Progenitor cell of endocrine pancreas (in vitro differentiated cells): ENCODE measurements around the gene USHBP1. TPM values are rescaled to one million over a fixed set of nuclear protein-coding genes. Genes with fewer than 3 reads are reported as not detected.

ENCODE experiments used
- DNase-seq: peaks from one replicate; pipeline ENCODE4 v3.0.0; 2021; ENCODE audit warnings: low spot score; ENCODE audit not compliant: unreplicated experiment
- H3K27ac Mint-ChIP-seq: 2 replicates; pipeline ENCODE4 v1.8.0; 2021; ENCODE audit warnings: mild to moderate bottlenecking, moderate library complexity, mixed read lengths
- H3K27me3 Mint-ChIP-seq: 2 replicates; pipeline ENCODE4 v1.8.0; 2021; ENCODE audit warnings: mixed read lengths
- H3K36me3 Mint-ChIP-seq: 2 replicates; pipeline ENCODE4 v1.8.0; 2022; ENCODE audit warnings: mixed read lengths; ENCODE audit not compliant: insufficient read depth
- H3K4me1 Mint-ChIP-seq: 2 replicates; pipeline ENCODE4 v1.8.0; 2021; ENCODE audit warnings: low read depth, mixed read lengths
- H3K4me3 Mint-ChIP-seq: 2 replicates; pipeline ENCODE4 v1.8.0; 2021; ENCODE audit warnings: low read depth, mild to moderate bottlenecking, moderate library complexity, mixed read lengths
- H3K9me3 Mint-ChIP-seq: 2 replicates; pipeline ENCODE4 v1.8.0; 2021; ENCODE audit warnings: low read depth, mixed read lengths
- total RNA-seq: library from RNA; stranded (reverse); gene quantifications from 2 replicates; pipeline ENCODE4 v1.2.1, GENCODE V29; 2021
- TF ChIP-seq, protein P1 (sequence below): fragments of 200-600 bp; sonication (generic); IDR thresholded peaks from one replicate; pipeline ENCODE4 v1.5.0; 2021; ENCODE audit warnings: antibody characterized with exemption, mild to moderate bottlenecking; ENCODE audit not compliant: unreplicated experiment

USHBP1 gene
- total RNA-seq, 1 donor from 2014 or later: 0.38 TPM

DNA sequence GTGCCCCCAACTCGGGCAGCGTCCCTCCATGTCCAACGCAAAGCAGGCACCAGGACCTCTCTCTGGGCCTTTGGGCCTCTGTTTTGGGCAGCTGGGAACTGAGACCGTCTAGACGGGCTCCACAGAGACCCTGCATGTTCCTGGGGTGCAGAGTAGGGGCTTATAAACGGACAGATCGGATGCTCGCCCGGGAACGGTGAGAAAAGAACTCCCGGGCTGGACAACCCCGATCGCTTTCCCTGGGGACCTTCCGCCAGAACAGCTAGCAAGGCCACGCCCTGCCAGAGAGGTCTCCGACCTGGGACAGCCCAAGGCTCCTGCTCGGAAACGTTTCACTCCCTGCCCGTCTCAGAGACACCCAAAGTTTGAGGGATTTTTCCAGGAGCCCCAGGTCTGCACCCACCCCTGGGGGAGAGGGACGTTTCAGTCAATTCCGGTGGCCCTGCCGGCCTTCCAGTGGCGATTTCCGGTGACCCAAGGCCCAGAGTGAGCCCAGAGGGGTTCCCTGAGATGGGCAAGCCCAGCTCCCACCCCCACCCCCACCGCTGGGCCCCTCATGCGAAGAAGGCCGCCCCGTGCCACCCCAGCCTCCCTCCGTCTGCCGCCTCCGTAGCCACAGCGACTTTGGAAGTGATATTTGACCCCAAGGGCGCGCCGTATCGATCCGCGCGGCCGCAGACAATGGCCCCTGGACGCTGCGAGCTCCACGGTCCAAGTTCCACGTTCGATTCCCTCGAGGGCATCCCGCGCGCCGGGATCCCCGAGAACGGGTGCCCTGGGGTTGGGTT, 20.5 kb downstream of the USHBP1 start:
- Mint-ChIP-seq H3K27me3 (no peaks in the 10 kb centered on the region), H3K27ac (peak overlapping the region; percentile 99), H3K36me3 (peaks cover 3% of the 10 kb centered on the region), H3K4me3 (peak overlapping the region; percentile 99), H3K9me3 (no peaks in the 10 kb centered on the region), H3K4me1 (peaks cover 56% of the 10 kb centered on the region)
- TF ChIP-seq, protein P1, sequence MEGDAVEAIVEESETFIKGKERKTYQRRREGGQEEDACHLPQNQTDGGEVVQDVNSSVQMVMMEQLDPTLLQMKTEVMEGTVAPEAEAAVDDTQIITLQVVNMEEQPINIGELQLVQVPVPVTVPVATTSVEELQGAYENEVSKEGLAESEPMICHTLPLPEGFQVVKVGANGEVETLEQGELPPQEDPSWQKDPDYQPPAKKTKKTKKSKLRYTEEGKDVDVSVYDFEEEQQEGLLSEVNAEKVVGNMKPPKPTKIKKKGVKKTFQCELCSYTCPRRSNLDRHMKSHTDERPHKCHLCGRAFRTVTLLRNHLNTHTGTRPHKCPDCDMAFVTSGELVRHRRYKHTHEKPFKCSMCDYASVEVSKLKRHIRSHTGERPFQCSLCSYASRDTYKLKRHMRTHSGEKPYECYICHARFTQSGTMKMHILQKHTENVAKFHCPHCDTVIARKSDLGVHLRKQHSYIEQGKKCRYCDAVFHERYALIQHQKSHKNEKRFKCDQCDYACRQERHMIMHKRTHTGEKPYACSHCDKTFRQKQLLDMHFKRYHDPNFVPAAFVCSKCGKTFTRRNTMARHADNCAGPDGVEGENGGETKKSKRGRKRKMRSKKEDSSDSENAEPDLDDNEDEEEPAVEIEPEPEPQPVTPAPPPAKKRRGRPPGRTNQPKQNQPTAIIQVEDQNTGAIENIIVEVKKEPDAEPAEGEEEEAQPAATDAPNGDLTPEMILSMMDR: no peak
- DNase-seq: peak; percentile 60

DNA sequence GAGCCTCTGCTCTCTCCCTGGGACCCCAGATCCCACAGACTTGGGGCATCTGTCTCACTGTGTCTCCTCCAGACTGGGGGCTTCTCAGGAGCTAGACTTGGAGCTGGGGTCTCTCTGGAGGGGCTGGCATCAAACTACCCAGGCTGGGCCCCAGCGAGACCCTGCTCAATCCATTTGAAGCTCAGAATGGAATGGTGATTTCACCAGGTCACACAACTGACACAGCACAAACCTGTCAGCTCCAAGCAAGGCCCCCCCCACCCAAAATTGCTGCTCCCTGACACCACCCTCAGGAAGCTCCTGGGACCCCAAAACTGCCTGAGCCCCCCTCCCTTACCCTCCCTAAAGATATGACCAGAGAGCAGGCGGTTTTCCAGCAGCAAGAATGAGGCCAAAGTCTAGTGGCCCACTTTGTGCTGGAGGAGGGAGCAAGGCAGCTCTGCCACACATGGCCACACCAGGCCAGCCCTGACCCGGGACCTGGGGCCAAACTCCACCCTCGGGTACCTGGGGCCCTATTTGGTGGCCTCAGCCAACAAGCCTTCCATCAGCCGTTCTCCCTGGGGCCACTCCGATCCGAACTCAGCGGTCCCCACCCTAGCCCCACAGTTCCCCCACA, 21.2 kb downstream of the USHBP1 start:
- H3K27me3 Mint-ChIP-seq: no peaks in the 10 kb centered on the region
- H3K4me1 Mint-ChIP-seq: peaks cover 50% of the 10 kb centered on the region
- peaks cover 4% of the 10 kb centered on the region for H3K36me3 Mint-ChIP-seq
- H3K4me3 Mint-ChIP-seq: peak overlapping the region; percentile 99
- TF ChIP-seq, protein P1: no peak
- no peak for DNase-seq
- peak overlapping the region; percentile 99 for H3K27ac Mint-ChIP-seq
- no peaks in the 10 kb centered on the region for H3K9me3 Mint-ChIP-seq

DNA sequence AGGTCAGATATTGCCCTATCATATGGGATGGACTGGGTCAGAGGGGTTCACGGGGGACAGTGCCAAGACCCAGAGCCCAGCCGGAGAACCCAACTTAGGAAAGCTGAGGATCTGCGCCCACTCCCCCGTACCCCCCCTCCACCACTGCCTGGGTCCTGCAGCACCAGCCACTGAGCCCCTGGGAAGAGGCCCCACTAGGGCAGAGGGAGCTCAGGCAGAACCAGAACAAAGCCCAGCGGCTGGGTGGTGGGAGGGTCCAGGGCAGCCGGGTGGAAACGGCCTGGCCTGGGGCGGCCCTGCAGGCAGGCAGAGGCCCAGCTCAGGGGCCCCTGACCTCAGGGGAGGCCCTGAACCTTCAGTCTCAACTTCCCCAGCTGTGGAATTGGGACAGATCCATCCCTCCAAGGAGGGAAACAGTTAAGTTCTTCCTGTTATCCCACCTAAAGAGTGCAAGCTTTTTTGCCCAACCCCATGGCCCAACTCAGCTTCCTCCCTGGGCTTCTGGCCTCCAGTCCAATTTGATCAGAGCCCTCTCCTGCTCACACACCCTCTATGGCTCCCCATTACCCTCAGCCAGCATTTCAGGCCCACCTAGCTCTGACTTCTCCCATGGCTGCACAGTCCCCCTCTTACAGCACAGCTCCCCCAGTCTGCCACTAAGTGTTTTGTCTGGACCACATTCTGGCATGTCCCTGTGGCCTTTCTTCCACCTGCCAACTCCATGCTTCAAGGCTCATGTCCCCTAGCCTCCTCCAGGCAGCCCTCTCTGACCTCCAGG, 21.9 kb downstream of the USHBP1 start:
- Mint-ChIP-seq H3K9me3 (no peaks in the 10 kb centered on the region), H3K27ac (peak overlapping the region; percentile 99), H3K4me3 (peak overlapping the region; percentile 99), H3K4me1 (peaks cover 53% of the 10 kb centered on the region), H3K36me3 (peaks cover 11% of the 10 kb centered on the region), H3K27me3 (no peaks in the 10 kb centered on the region)
- TF ChIP-seq, protein P1: no peak
- DNase-seq: no peak

DNA sequence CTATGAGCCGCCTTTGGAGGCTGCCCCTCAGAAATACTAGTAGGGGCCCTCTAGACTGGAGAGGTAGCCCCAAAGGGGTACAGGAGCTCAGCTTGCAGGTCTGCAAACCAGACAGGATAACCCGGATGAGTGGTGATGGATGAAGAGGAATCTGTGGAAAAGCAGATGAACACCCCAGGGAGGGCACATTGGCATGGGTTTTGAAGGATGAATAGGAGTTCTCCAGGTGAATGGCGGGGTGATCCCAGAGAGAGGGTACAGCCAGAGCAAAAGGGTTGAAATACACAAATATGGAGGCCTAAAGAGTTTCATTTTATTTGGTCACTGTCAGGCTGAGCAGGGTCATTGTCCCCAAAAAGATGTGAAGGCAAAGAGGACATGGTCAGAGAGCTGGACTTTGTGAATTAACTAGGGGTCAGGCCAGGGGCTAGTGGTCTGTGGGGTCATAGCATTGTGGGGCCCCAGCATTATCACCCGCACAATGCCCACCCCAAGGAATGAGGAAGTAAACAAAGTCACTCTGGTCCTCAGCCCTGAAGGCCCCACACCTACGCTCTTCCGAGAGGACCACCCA, 23.6 kb downstream of the USHBP1 start:
- Mint-ChIP-seq H3K27ac (peak overlapping the region; percentile 97), H3K27me3 (no peaks in the 10 kb centered on the region), H3K4me1 (peaks cover 51% of the 10 kb centered on the region), H3K4me3 (peak overlapping the region; percentile 64), H3K36me3 (peaks cover 12% of the 10 kb centered on the region), H3K9me3 (no peaks in the 10 kb centered on the region)
- TF ChIP-seq, protein P1: no peak
- no peak for DNase-seq
